ENCODE results near the gene FXYD3.
"Not testable (repeated sequence)": the region's sequence is repeated elsewhere in the genome, so short reads cannot be mapped to it uniquely, and the experiment has no call there.

FXYD3 gene

DNA sequence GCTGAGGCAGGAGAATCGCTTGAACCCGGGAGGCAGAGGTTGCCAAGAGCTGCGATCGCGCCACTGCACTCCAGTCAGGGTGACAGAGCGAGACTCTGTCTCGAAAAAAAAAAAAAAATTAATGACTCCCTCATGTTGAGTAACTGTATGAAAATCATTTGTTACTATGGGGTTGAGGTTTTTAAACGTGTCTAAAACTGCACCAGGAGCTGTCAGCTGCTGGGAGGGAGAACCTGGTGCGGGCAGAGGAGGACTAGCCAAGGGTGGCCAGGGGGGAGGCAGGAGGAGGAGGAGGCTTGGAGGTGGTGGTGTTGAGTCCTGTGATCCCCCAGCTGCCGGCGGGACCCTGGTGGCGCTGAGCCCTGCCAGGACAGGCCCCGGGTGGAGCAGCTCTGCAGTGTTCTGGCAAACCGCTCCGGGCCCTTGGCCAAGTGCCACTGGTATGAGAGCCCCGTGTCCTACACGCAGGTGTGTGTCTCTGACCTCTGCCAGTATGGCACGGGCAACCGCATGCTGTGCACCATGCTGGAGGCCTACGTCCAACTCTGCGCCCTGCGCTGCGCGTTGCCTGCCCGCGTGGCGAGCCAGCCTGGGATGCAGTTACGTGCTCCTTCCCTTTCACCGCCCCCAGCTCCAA lies 17.1 kb upstream of the FXYD3 start:
- Histone ChIP-seq H3K4me1 (ENCODE audit: control insufficient read depth, insufficient read depth, low read length, poor library complexity, severe bottlenecking) (no peaks in the 10 kb centered on the region), H3K36me3 (ENCODE audit: control insufficient read depth, insufficient read depth, low read length) (no peaks in the 10 kb centered on the region), H3K9me3 (ENCODE audit: control insufficient read depth, low read length) (no peaks in the 10 kb centered on the region), H3K4me3 (ENCODE audit: extremely low read depth, insufficient read depth, low read length, poor library complexity, severe bottlenecking) (no peak overlapping the region), H3K27ac (ENCODE audit: low read depth, low read length, severe bottlenecking) (no peak overlapping the region)
- 93 to 95% methylated on average over 25 to 28 of the region's 29 CpGs for WGBS, 2 experiments (ENCODE audit: insufficient coverage in 2 of 2)

- H3K4me3 ChIP-seq (ENCODE audit: extremely low read depth, insufficient read depth, low read length, poor library complexity, severe bottlenecking), result no peak overlapping the region
- WGBS, 2 experiments (ENCODE audit: insufficient coverage in 2 of 2), result 86 to 88% methylated on average over 20 of the region's 21 CpGs
- no peaks in the 10 kb centered on the region for H3K36me3 ChIP-seq (ENCODE audit: control insufficient read depth, insufficient read depth, low read length)
- no peaks in the 10 kb centered on the region for H3K4me1 ChIP-seq (ENCODE audit: control insufficient read depth, insufficient read depth, low read length, poor library complexity, severe bottlenecking)
- no peak overlapping the region for H3K27ac ChIP-seq (ENCODE audit: low read depth, low read length, severe bottlenecking)
- H3K9me3 ChIP-seq (ENCODE audit: control insufficient read depth, low read length), result no peaks in the 10 kb centered on the region
These were observed 16.3 kb upstream of the FXYD3 start for GRCh38 chr19:35099155-35099896.

GRCh38 chr19:35099897-35100275 lies 15.7 kb upstream of the FXYD3 start:
- no peak overlapping the region for H3K27ac ChIP-seq (ENCODE audit: low read depth, low read length, severe bottlenecking)
- no peaks in the 10 kb centered on the region for H3K9me3 ChIP-seq (ENCODE audit: control insufficient read depth, low read length)
- no peaks in the 10 kb centered on the region for H3K4me1 ChIP-seq (ENCODE audit: control insufficient read depth, insufficient read depth, low read length, poor library complexity, severe bottlenecking)
- WGBS, 2 experiments (ENCODE audit: insufficient coverage in 2 of 2), result 93 to 99% methylated on average over 11 to 12 of the region's 13 CpGs
- H3K4me3 ChIP-seq (ENCODE audit: extremely low read depth, insufficient read depth, low read length, poor library complexity, severe bottlenecking), result no peak overlapping the region
- no peaks in the 10 kb centered on the region for H3K36me3 ChIP-seq (ENCODE audit: control insufficient read depth, insufficient read depth, low read length)

DNA sequence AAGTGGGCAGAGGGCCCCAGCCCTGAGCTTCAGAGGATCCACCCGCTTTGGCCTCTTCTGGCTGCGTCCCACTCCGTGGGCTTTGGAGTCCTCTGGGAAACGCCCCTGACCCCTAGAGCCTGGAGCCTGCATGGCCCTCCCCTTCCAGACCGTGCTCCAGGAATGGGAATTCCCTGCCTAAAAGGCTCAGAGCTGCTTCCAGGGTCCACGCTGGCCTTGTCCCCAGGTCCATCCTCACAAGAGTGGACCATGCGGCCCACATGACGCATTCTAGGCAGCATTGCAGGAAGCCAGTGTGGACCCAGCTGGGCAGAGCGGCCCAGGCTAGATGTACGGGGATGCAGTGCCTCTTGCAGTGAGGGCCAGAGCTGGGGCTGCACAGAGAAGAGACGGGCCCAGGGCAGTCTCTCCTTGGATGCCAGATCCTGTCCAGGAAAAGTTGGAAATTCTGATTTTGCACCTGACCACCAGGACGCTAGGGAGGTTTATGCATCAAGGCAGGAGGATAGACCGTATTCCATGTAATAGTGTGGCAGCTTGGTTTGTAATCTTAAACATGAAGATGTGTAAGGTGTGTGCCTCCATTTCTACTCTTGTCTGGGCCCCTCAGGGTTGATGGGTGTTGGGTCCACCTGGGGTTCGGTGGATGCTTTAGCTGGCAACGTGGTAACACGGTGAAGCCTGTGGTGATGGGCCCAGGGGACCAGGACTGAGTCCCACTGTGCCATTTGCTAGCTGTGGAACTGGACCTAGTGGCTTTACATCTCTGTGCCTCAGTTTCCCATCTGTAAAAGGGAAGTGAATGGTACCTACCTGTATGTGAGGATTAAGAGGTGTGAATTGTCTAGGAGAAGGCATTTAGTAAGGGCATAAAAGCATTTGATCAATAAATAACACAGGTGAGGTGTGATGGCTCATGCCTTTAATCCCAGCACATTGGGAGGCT lies 14.8 kb upstream of the FXYD3 start:
- Histone ChIP-seq H3K4me3 (ENCODE audit: extremely low read depth, insufficient read depth, low read length, poor library complexity, severe bottlenecking) (no peak overlapping the region), H3K4me1 (ENCODE audit: control insufficient read depth, insufficient read depth, low read length, poor library complexity, severe bottlenecking) (no peaks in the 10 kb centered on the region), H3K27ac (ENCODE audit: low read depth, low read length, severe bottlenecking) (no peak overlapping the region), H3K9me3 (ENCODE audit: control insufficient read depth, low read length) (no peaks in the 10 kb centered on the region), H3K36me3 (ENCODE audit: control insufficient read depth, insufficient read depth, low read length) (no peaks in the 10 kb centered on the region)
- 83 to 84% methylated on average over 16 of the region's 16 CpGs for WGBS, 2 experiments (ENCODE audit: insufficient coverage in 2 of 2)

DNA sequence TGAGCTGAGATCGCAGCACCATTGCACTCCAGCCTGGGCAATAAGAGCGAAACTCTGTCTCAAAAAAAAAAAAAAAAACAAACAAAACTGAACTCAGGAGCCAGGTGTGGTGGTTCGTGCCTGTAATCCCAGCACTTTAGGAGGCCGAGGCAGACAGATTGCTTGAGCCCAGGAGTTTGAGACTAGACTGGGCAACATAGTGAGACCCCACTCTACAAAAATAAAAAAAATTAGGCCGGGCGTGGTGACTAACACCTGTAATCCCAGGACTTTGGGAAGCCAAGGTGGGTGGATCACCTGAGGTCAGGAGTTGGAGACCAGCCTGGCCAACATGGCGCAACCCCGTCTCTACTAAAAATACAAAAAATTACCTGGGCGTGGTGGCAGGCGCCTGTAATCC lies 13.7 kb upstream of the FXYD3 start:
- H3K4me3 ChIP-seq (ENCODE audit: extremely low read depth, insufficient read depth, low read length, poor library complexity, severe bottlenecking); H3K9me3 ChIP-seq (ENCODE audit: control insufficient read depth, low read length); H3K27ac ChIP-seq (ENCODE audit: low read depth, low read length, severe bottlenecking); H3K36me3 ChIP-seq (ENCODE audit: control insufficient read depth, insufficient read depth, low read length); H3K4me1 ChIP-seq (ENCODE audit: control insufficient read depth, insufficient read depth, low read length, poor library complexity, severe bottlenecking): not testable (repeated sequence)
- 92 to 100% methylated on average over 4 of the region's 10 CpGs for WGBS, 2 experiments (ENCODE audit: insufficient coverage in 2 of 2)

- not testable (repeated sequence) for H3K4me3 ChIP-seq (ENCODE audit: extremely low read depth, insufficient read depth, low read length, poor library complexity, severe bottlenecking); H3K27ac ChIP-seq (ENCODE audit: low read depth, low read length, severe bottlenecking); H3K36me3 ChIP-seq (ENCODE audit: control insufficient read depth, insufficient read depth, low read length); H3K4me1 ChIP-seq (ENCODE audit: control insufficient read depth, insufficient read depth, low read length, poor library complexity, severe bottlenecking); H3K9me3 ChIP-seq (ENCODE audit: control insufficient read depth, low read length)
- WGBS, 2 experiments (ENCODE audit: insufficient coverage in 2 of 2), result 86% methylated on average over 10 of the region's 10 CpGs
These were observed 12.0 kb upstream of the FXYD3 start for GRCh38 chr19:35103614-35104013.

GRCh38 chr19:35104361-35104760 lies 11.3 kb upstream of the FXYD3 start:
- Histone ChIP-seq H3K4me1 (ENCODE audit: control insufficient read depth, insufficient read depth, low read length, poor library complexity, severe bottlenecking) (peaks cover 3% of the 10 kb centered on the region), H3K4me3 (ENCODE audit: extremely low read depth, insufficient read depth, low read length, poor library complexity, severe bottlenecking) (no peak overlapping the region), H3K9me3 (ENCODE audit: control insufficient read depth, low read length) (no peaks in the 10 kb centered on the region), H3K27ac (ENCODE audit: low read depth, low read length, severe bottlenecking) (no peak overlapping the region), H3K36me3 (ENCODE audit: control insufficient read depth, insufficient read depth, low read length) (no peaks in the 10 kb centered on the region)
- 95 to 97% methylated on average over 10 of the region's 11 CpGs for WGBS, 2 experiments (ENCODE audit: insufficient coverage in 2 of 2)

DNA sequence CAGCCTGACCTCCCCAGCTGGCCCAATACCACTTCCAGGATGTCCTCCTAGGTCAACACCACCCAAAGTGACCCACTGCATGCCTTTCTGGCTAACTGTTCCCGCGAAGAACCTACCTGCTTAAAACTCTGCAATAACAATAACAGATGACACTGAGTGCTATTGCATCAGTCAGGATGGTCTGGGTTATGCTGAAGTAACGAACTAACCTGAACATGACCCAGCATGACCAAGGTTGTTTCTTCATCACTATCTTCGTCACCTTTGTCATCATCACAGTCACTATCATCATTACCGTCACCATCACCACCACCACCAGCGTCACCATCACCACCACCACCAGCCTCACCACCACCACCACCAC lies 10.6 kb upstream of the FXYD3 start:
- WGBS, 2 experiments (ENCODE audit: insufficient coverage in 2 of 2), result 93 to 96% methylated on average over 4 of the region's 6 CpGs
- no peaks in the 10 kb centered on the region for H3K36me3 ChIP-seq (ENCODE audit: control insufficient read depth, insufficient read depth, low read length)
- H3K4me1 ChIP-seq (ENCODE audit: control insufficient read depth, insufficient read depth, low read length, poor library complexity, severe bottlenecking), result peaks cover 3% of the 10 kb centered on the region
- H3K27ac ChIP-seq (ENCODE audit: low read depth, low read length, severe bottlenecking), result no peak overlapping the region
- H3K4me3 ChIP-seq (ENCODE audit: extremely low read depth, insufficient read depth, low read length, poor library complexity, severe bottlenecking), result no peak overlapping the region
- no peaks in the 10 kb centered on the region for H3K9me3 ChIP-seq (ENCODE audit: control insufficient read depth, low read length)

DNA sequence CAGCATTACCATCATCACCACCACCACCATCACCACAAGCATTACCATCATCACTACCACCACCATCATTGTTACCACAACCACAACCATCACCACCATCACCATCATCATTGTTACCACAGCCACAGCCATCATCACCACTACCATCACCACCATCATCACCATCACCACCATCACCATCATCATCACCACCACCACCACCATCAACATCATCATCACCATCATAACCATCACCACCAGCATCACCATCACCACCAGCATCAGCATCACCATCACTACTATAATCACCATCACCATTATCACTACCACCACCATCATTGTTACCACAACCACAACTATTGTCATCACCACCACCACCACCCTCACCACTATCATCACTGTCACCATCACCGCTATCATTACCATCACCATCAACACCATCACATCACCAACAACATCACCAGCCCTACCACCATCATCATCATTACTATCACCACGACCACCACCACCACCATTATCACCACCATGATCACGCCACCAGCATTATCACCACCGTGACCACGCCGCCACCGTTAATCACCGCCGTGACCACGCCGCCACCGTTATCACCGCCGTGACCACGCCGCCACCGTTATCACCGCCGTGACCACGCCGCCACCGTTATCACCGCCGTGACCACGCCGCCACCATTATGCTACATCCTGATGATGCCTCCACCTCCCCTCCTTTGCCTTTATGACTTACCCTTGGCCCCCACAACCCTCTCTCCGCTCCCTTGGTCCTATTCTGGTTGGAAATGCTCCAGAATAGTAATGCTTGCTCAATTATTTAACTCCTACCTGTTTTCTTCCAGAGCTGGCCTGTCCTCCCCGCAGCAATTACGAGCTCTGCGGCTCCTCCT lies 10.0 kb upstream of the FXYD3 start:
- Histone ChIP-seq H3K4me1 (ENCODE audit: control insufficient read depth, insufficient read depth, low read length, poor library complexity, severe bottlenecking) (peaks cover 3% of the 10 kb centered on the region), H3K36me3 (ENCODE audit: control insufficient read depth, insufficient read depth, low read length) (no peaks in the 10 kb centered on the region), H3K27ac (ENCODE audit: low read depth, low read length, severe bottlenecking) (no peak overlapping the region), H3K9me3 (ENCODE audit: control insufficient read depth, low read length) (no peaks in the 10 kb centered on the region), H3K4me3 (ENCODE audit: extremely low read depth, insufficient read depth, low read length, poor library complexity, severe bottlenecking) (no peak overlapping the region)
- 90 to 92% methylated on average over 19 to 29 of the region's 30 CpGs for WGBS, 2 experiments (ENCODE audit: insufficient coverage in 2 of 2)

GRCh38 chr19:35106291-35106583 lies 9.4 kb upstream of the FXYD3 start:
- WGBS, 2 experiments (ENCODE audit: insufficient coverage in 2 of 2), result 90 to 95% methylated on average over 9 of the region's 9 CpGs
- no peak overlapping the region for H3K4me3 ChIP-seq (ENCODE audit: extremely low read depth, insufficient read depth, low read length, poor library complexity, severe bottlenecking)
- H3K9me3 ChIP-seq (ENCODE audit: control insufficient read depth, low read length), result no peaks in the 10 kb centered on the region
- H3K4me1 ChIP-seq (ENCODE audit: control insufficient read depth, insufficient read depth, low read length, poor library complexity, severe bottlenecking), result peaks cover 3% of the 10 kb centered on the region
- no peak overlapping the region for H3K27ac ChIP-seq (ENCODE audit: low read depth, low read length, severe bottlenecking)
- H3K36me3 ChIP-seq (ENCODE audit: control insufficient read depth, insufficient read depth, low read length), result no peaks in the 10 kb centered on the region
